ENCODE data around the gene RCOR1.
"Not testable (repeated sequence)": the region's sequence is repeated elsewhere in the genome, so short reads cannot be mapped to it uniquely, and the experiment has no call there.

The RCOR1 gene

GRCh38 chr14:102591372-102591943, 991 bp upstream of the RCOR1 start:
- DNase-seq, result peak in 28 of 56 donors; percentile 25 to 64 (median 47)

GRCh38 chr14:102592763-102593060, 263 bp downstream of the RCOR1 start:
- peak in 1 of 56 donors; percentile 65 for DNase-seq

- DNase-seq, result peak in 26 of 56 donors; percentile 6 to 59 (median 32)
Observed at GRCh38 chr14:102593061-102593824, 794 bp downstream of the RCOR1 start.

- DNase-seq, result peak in 1 of 56 donors; percentile 13
Observed at GRCh38 chr14:102593825-102594137, 1.3 kb downstream of the RCOR1 start.

GRCh38 chr14:102594514-102595175, 2.2 kb downstream of the RCOR1 start:
- DNase-seq, result peak in 7 of 56 donors; percentile 7 to 54 (median 19)

- no peak for DNase-seq
Observed at GRCh38 chr14:102601378-102601925, 9.0 kb downstream of the RCOR1 start.

- DNase-seq, result no peak
Observed at GRCh38 chr14:102602421-102603292, 10.2 kb downstream of the RCOR1 start.

- no peak for DNase-seq
Observed at GRCh38 chr14:102603293-102603907, 11.0 kb downstream of the RCOR1 start.

- DNase-seq, result no peak
Observed at GRCh38 chr14:102604183-102604582, 11.7 kb downstream of the RCOR1 start.

GRCh38 chr14:102605029-102605428, 12.6 kb downstream of the RCOR1 start:
- no peak for DNase-seq

GRCh38 chr14:102606296-102606695, 13.8 kb downstream of the RCOR1 start:
- DNase-seq, result no peak

GRCh38 chr14:102608064-102608446, 15.6 kb downstream of the RCOR1 start:
- no peak for DNase-seq

GRCh38 chr14:102610968-102611811, 18.7 kb downstream of the RCOR1 start:
- no peak for DNase-seq

GRCh38 chr14:102616318-102616717, 23.9 kb downstream of the RCOR1 start:
- DNase-seq, result no peak

GRCh38 chr14:102616799-102617198, 24.4 kb downstream of the RCOR1 start:
- DNase-seq, result no peak

- not testable (repeated sequence) for DNase-seq
Observed at GRCh38 chr14:102619012-102619411, 26.6 kb downstream of the RCOR1 start.

GRCh38 chr14:102620413-102620812, 28.0 kb downstream of the RCOR1 start:
- no peak for DNase-seq

- peak in 2 of 56 donors; percentile 14 to 23 for DNase-seq
Observed at GRCh38 chr14:102622262-102622885, 29.9 kb downstream of the RCOR1 start.

- no peak for DNase-seq
Observed at GRCh38 chr14:102624666-102625065, 32.2 kb downstream of the RCOR1 start.
